SU-DHL-6 (cell line): ENCODE results near the gene ADIPOR1.

ENCODE experiments used
- CTCF ChIP-seq: fragments of 200-600 bp; sonication (generic); IDR thresholded peaks from one replicate; pipeline ENCODE4 v1.5.1; 2017; ENCODE audit warnings: antibody characterized with exemption, mild to moderate bottlenecking, low read length, moderate library complexity; ENCODE audit not compliant: insufficient read depth, poor library complexity, severe bottlenecking
- EZH2phosphoT487 ChIP-seq: fragments of 200-600 bp; sonication (generic), shearing (Covaris generic); conservative IDR thresholded peaks from 2 replicates; pipeline ENCODE4 v1.6.1; 2018; ENCODE audit warnings: mild to moderate bottlenecking, antibody characterized with exemption, low read length, moderate library complexity, mixed read lengths

GRCh38 chr1:202951437-202951836 lies 6.7 kb downstream of the ADIPOR1 start:
- TF ChIP-seq CTCF (no peak), EZH2phosphoT487 (no peak)
